Glomerular visceral epithelial cell (primary cell): Measurements from ENCODE around the gene VAMP4.
"Not testable (repeated sequence)": the region's sequence is repeated elsewhere in the genome, so short reads cannot be mapped to it uniquely, and the experiment has no call there.

ENCODE experiments used
- DNase-seq: peaks from one replicate; pipeline ENCODE4 v3.0.0-alpha.2; 2016; ENCODE audit errors: extremely low spot score

The VAMP4 gene

DNA sequence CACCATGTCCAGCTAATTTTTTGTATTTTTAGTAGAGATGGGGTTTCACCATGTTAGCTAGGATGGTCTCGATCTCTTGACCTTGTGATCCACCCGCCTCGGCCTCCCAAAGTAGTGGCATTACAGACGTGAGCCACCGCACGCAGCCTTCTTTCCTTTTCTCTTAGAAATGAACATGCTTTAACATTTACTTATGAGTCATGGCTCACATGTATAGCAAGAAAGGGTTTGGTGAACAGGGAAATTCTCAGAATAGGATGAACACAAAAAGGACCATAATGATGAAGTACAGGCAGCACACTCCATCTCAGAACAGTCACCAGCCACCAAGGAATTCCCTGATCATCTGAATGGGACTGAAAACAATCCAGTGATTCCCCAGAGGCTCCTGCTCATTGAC lies 9.4 kb upstream of the VAMP4 start:
- no peak for DNase-seq

DNA sequence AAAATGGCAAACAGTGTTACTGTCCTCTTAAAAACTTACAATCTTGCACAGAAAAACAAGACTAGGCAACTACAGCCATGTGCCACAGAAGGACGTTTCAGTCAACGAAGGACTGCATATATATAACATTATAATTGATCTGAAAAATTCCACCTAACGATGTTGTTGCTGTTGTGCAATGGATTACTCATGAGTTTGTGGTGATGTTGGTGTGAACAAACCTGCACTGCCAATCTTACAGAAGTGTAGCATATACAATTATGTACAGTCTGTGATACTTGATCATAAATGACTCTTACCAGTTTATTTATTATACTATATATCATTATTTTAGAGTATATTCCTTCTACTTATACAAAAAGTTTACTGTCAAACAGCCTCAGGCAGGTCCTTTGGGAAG lies 6.8 kb upstream of the VAMP4 start:
- DNase-seq: no peak

GRCh38 chr1:171744986-171745385 lies 3.1 kb upstream of the VAMP4 start:
- no peak for DNase-seq

GRCh38 chr1:171743081-171743870 lies 1.4 kb upstream of the VAMP4 start:
- peak; percentile 45 for DNase-seq

- peak; percentile 49 for DNase-seq
Measured at GRCh38 chr1:171742577-171742922, 685 bp upstream of the VAMP4 start.

DNA sequence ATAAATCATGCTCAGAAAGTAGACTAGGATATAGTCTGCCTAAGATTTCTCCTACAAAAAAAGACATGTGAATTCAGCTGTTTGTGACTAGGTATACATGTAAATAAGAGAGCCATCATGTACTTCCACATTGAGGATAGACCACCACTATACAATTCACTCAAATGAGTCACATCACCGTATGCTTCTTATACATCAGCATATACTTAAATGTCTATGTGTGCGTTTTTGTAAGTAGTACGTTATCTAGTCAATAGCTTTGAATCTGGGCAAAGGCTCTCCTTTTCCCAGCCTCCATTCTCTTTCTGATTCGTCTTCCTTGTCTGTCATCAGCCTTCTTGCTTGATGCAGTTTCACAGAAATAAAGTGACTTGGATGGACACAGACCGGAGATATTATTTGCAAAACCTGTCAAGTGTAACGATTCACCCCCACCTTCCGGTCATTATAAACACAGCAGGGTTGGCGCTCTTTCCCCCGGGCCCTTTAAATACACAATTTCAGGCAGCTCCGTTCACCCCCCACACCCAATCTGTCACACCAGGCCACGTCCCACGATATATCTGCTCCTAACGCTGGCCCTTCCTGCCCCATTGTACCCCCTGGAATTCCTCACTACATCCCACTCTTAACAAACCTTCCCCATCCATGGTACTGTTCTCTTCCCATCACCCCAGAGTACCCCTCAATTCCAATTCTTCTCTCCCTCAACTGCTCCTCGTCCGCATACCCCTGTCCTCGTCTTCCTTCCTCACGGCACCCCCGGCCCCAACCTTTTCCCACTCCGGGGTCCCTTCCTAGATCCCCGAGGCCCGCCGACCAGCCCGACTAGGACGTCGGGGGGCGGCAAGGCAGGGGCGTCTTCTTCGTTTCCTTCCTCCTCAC lies 636 bp downstream of the VAMP4 start:
- DNase-seq: peak; percentile 39

- no peak for DNase-seq
Measured at GRCh38 chr1:171740356-171740863, 1.5 kb downstream of the VAMP4 start.

GRCh38 chr1:171739656-171740055 lies 2.2 kb downstream of the VAMP4 start:
- DNase-seq: no peak

- DNase-seq: no peak
Measured at GRCh38 chr1:171738911-171739310, 3.0 kb downstream of the VAMP4 start.

- DNase-seq: no peak
Measured at GRCh38 chr1:171736196-171736595, 5.7 kb downstream of the VAMP4 start.

- DNase-seq: no peak
Measured at GRCh38 chr1:171730052-171730451, 11.8 kb downstream of the VAMP4 start.

GRCh38 chr1:171727778-171728177 lies 14.1 kb downstream of the VAMP4 start:
- DNase-seq: no peak

GRCh38 chr1:171723180-171723579 lies 18.7 kb downstream of the VAMP4 start:
- not testable (repeated sequence) for DNase-seq

DNA sequence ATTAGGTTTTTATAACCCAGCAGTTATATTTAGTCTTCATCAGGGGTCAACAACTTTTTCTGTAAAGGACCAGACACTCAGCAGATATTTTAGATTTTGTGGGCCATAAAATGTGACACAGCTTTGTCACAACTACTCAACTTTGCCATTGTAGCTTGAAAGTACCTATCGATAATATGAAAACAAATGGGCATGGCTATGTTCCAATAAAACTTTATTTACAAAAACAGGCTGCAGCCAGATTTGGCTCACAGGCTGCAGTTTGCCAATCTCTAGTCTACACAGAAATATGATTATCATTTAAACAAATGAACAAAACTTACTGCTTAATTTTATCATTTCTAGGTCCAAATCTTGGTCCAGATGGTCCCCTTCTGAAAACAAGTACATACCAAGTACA lies 23.0 kb downstream of the VAMP4 start:
- DNase-seq: no peak

DNA sequence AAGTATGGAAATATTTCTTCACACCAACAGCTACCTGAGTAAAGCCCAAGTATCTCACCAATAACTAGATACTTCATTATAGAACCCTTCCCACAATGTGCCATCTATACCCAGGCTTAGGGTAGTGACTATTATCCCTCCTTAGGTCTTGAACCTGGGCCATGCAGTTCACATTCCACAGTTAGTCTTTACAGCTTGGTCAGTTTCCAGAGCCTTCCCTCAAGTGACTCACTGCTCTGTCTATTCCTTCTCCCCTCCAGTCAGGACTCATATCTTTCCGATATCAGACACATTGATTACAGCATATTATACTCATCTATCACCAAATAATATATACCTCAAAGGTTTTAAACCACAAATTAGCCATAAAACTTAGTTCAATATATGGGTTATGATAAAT lies 23.6 kb downstream of the VAMP4 start:
- no peak for DNase-seq

GRCh38 chr1:171717062-171717718 lies 24.7 kb downstream of the VAMP4 start:
- no peak for DNase-seq

DNA sequence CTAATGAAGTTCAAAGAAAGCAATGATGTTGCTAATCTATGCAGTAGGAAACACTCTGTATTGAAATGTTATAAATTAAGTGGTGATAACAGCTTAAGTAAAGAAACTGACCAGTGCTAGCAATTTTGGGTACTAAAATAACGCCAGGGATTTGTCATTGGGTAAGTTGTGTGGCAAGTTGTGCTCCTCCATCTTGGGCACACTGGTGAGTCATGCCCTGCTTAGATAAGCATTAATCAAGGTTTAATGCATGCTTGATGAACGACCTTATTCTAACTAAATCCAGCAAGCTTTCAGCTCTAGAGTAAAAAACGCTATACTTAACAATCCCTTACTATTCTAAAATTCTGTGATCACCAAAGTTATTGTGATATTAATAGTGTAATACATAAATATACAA lies 25.2 kb downstream of the VAMP4 start:
- no peak for DNase-seq

- DNase-seq: peak; percentile 30
Measured at GRCh38 chr1:171715813-171716251, 26.0 kb downstream of the VAMP4 start.

DNA sequence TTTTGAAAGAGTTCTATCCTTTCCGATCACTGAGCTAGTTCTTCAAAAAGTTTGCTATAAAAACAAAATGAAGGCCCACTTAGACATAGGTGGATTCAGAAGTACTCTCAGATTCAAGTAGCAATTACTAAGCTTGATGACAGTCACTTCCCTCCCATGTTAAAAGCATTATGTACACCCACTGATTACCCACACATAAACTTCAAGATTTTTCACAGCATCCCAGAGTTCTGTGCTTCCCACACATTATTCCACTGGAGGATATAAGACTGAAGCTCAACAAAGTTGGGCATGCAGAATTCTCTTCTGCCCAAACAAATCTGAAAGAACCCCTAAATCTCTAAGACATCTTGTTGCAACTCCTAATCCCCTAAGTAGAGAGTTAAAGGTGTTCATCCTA lies 29.5 kb downstream of the VAMP4 start:
- no peak for DNase-seq

DNA sequence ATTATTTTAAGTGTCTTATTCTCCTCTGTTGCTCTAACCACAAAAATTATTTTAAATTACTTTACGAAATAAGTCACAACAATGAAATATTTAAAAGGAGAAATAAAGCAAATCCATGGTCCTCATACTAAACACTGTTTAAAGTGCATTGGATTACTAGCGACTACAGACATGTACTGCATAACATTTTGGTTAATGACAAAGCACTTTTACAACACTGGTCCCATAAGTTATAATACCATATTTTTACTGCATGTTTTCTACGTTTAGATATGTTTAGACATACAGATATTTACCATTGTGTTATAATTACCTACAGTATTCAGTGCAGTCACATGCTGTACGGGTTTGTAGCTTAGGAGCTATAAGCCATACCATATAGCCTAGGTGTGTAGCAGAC lies 30.2 kb downstream of the VAMP4 start:
- no peak for DNase-seq

- no peak for DNase-seq
Measured at GRCh38 chr1:171707583-171707982, 34.3 kb downstream of the VAMP4 start.

DNA sequence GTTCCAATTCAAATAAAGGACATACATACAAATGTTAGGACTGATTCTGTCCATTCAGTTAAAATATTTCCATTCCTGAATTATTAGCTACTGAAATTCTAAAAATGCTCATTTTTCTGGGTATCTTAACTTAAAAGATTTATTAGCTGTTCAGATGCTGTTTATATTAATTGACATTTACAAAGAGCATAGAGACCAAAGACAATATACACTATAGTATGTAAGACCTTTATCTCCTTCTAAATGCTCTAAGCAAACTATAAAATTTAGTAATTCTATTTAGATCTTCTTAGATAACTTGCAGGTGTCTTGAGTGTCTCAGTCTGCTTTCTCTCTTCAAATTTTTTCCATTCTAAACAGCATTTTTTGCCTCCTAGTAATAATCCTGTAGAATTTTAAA lies 39.3 kb downstream of the VAMP4 start:
- DNase-seq: no peak
